Measurements from ENCODE around the gene WBP1L.
"Not testable (repeated sequence)": the region's sequence is repeated elsewhere in the genome, so short reads cannot be mapped to it uniquely, and the experiment has no call there.

The WBP1L gene

GRCh38 chr10:102726274-102726673, 17.5 kb upstream of the WBP1L start:
- DNase-seq, result no peak

GRCh38 chr10:102727037-102727818, 16.5 kb upstream of the WBP1L start:
- DNase-seq, result no peak

- DNase-seq, result peak; percentile 8
Observed at GRCh38 chr10:102729029-102730026, 14.4 kb upstream of the WBP1L start.

- no peak for DNase-seq
Observed at GRCh38 chr10:102731222-102731800, 12.4 kb upstream of the WBP1L start.

GRCh38 chr10:102732661-102733060, 11.1 kb upstream of the WBP1L start:
- no peak for DNase-seq

- no peak for DNase-seq
Observed at GRCh38 chr10:102735065-102735562, 8.6 kb upstream of the WBP1L start.

GRCh38 chr10:102738692-102739121, 5.0 kb upstream of the WBP1L start:
- DNase-seq, result no peak

- no peak for DNase-seq
Observed at GRCh38 chr10:102740229-102740628, 3.5 kb upstream of the WBP1L start.

GRCh38 chr10:102741726-102742237, 2.0 kb upstream of the WBP1L start:
- no peak for DNase-seq

GRCh38 chr10:102742313-102742712, 1.4 kb upstream of the WBP1L start:
- not testable (repeated sequence) for DNase-seq

GRCh38 chr10:102743078-102743587, 615 bp upstream of the WBP1L start:
- DNase-seq, result no peak

- no peak for DNase-seq
Observed at GRCh38 chr10:102744374-102745051, 765 bp downstream of the WBP1L start.

GRCh38 chr10:102745157-102745556, 1.4 kb downstream of the WBP1L start:
- no peak for DNase-seq

GRCh38 chr10:102752266-102752930, 8.7 kb downstream of the WBP1L start:
- no peak for DNase-seq

GRCh38 chr10:102752934-102753664, 9.4 kb downstream of the WBP1L start:
- no peak for DNase-seq

- DNase-seq, result no peak
Observed at GRCh38 chr10:102753718-102754117, 10.0 kb downstream of the WBP1L start.

- DNase-seq, result no peak
Observed at GRCh38 chr10:102757323-102757722, 13.6 kb downstream of the WBP1L start.

GRCh38 chr10:102758240-102758932, 14.6 kb downstream of the WBP1L start:
- DNase-seq, result no peak

- DNase-seq, result not testable (repeated sequence)
Observed at GRCh38 chr10:102758933-102759262, 15.2 kb downstream of the WBP1L start.

GRCh38 chr10:102759497-102760210, 15.9 kb downstream of the WBP1L start:
- DNase-seq, result no peak

Data from NCI-H2029 (cell line).